Measurements from ENCODE around the gene PER3. TPM values are rescaled to one million over a fixed set of nuclear protein-coding genes. Genes with fewer than 3 reads are reported as not detected.
"Not testable (repeated sequence)": the region's sequence is repeated elsewhere in the genome, so short reads cannot be mapped to it uniquely, and the experiment has no call there.

PER3 gene
- total RNA-seq, 2 experiments from 2014 or later = 1.6 to 2.1 TPM

GRCh38 chr1:7783178-7783711 is 846 bp upstream of the PER3 start:
- POLR2A ChIA-PET = no interaction called here
- CTCF ChIA-PET = no interaction called here
- Mint-ChIP-seq H3K9me3 (no peaks in the 10 kb centered on the region), H3K4me3 (peak overlapping the region; percentile 72), H3K27me3 (peaks cover 3% of the 10 kb centered on the region), H3K27ac (peak overlapping the region; percentile 87), H3K4me1 (peaks cover 29% of the 10 kb centered on the region), H3K36me3 (ENCODE audit: low read depth) (peaks cover 16% of the 10 kb centered on the region)
- DNase-seq = no peak

GRCh38 chr1:7784492-7785071 is 491 bp downstream of the PER3 start:
- ChIA-PET CTCF (no interaction called here), POLR2A (no interaction called here)
- H3K27ac Mint-ChIP-seq = no peak overlapping the region

GRCh38 chr1:7785108-7785507 is 1.0 kb downstream of the PER3 start:
- H3K4me3 Mint-ChIP-seq = peak overlapping the region; percentile 57
- ChIA-PET POLR2A (no interaction called here), CTCF (no interaction called here)
- DNase-seq = no peak
- no peak overlapping the region for H3K27ac Mint-ChIP-seq
- peaks cover 7% of the 10 kb centered on the region for H3K9me3 Mint-ChIP-seq
- peaks cover 3% of the 10 kb centered on the region for H3K27me3 Mint-ChIP-seq
- H3K36me3 Mint-ChIP-seq (ENCODE audit: low read depth) = peaks cover 11% of the 10 kb centered on the region
- peaks cover 29% of the 10 kb centered on the region for H3K4me1 Mint-ChIP-seq

More at GRCh38 chr1:7784492-7785071, 491 bp downstream of the PER3 start:
- Mint-ChIP-seq H3K4me1 (peaks cover 29% of the 10 kb centered on the region), H3K36me3 (ENCODE audit: low read depth) (peaks cover 9% of the 10 kb centered on the region), H3K27me3 (peaks cover 3% of the 10 kb centered on the region), H3K4me3 (peak overlapping the region; percentile 57), H3K9me3 (peaks cover 2% of the 10 kb centered on the region)
- DNase-seq = no peak

- ChIA-PET CTCF (no interaction called here), POLR2A (no interaction called here)
- H3K36me3 Mint-ChIP-seq (ENCODE audit: low read depth) = peaks cover 13% of the 10 kb centered on the region
- H3K27me3 Mint-ChIP-seq = peaks cover 3% of the 10 kb centered on the region
- no peak overlapping the region for H3K27ac Mint-ChIP-seq
- H3K4me3 Mint-ChIP-seq = no peak overlapping the region
- peaks cover 19% of the 10 kb centered on the region for H3K9me3 Mint-ChIP-seq
- DNase-seq = no peak
- peaks cover 17% of the 10 kb centered on the region for H3K4me1 Mint-ChIP-seq
These were observed 2.7 kb downstream of the PER3 start for GRCh38 chr1:7786795-7787194.

GRCh38 chr1:7789828-7790227 is 5.7 kb downstream of the PER3 start:
- Mint-ChIP-seq H3K4me3 (no peak overlapping the region), H3K36me3 (ENCODE audit: low read depth) (peaks cover 13% of the 10 kb centered on the region), H3K27me3 (peaks cover 3% of the 10 kb centered on the region), H3K27ac (no peak overlapping the region), H3K9me3 (peaks cover 24% of the 10 kb centered on the region), H3K4me1 (peaks cover 4% of the 10 kb centered on the region)
- no peak for DNase-seq
- ChIA-PET POLR2A (no interaction called here), CTCF (no interaction called here)

GRCh38 chr1:7791027-7791426 is 6.9 kb downstream of the PER3 start:
- DNase-seq, H3K27ac Mint-ChIP-seq, H3K27me3 Mint-ChIP-seq, CTCF ChIA-PET, POLR2A ChIA-PET, H3K4me3 Mint-ChIP-seq, H3K4me1 Mint-ChIP-seq: not testable (repeated sequence)
- Mint-ChIP-seq H3K9me3 (peaks cover 24% of the 10 kb centered on the region), H3K36me3 (ENCODE audit: low read depth) (peaks cover 13% of the 10 kb centered on the region)

- no peaks in the 10 kb centered on the region for H3K4me1 Mint-ChIP-seq
- CTCF ChIA-PET = no interaction called here
- H3K36me3 Mint-ChIP-seq (ENCODE audit: low read depth) = peaks cover 7% of the 10 kb centered on the region
- H3K27ac Mint-ChIP-seq = no peak overlapping the region
- no peaks in the 10 kb centered on the region for H3K27me3 Mint-ChIP-seq
- H3K9me3 Mint-ChIP-seq = peaks cover 14% of the 10 kb centered on the region
- POLR2A ChIA-PET = no interaction called here
- H3K4me3 Mint-ChIP-seq = no peak overlapping the region
- DNase-seq = no peak
These were observed 11.3 kb downstream of the PER3 start for GRCh38 chr1:7795406-7795805.

GRCh38 chr1:7805460-7805859 is 21.4 kb downstream of the PER3 start:
- ChIA-PET POLR2A (no interaction called here), CTCF (no interaction called here)
- Mint-ChIP-seq H3K36me3 (ENCODE audit: low read depth) (no peaks in the 10 kb centered on the region), H3K27me3 (no peaks in the 10 kb centered on the region), H3K27ac (no peak overlapping the region), H3K4me3 (no peak overlapping the region), H3K9me3 (no peaks in the 10 kb centered on the region), H3K4me1 (no peaks in the 10 kb centered on the region)
- no peak for DNase-seq

GRCh38 chr1:7808253-7808844 is 24.3 kb downstream of the PER3 start:
- Mint-ChIP-seq H3K27me3 (no peaks in the 10 kb centered on the region), H3K9me3 (peaks cover 5% of the 10 kb centered on the region), H3K36me3 (ENCODE audit: low read depth) (peaks cover 6% of the 10 kb centered on the region), H3K27ac (no peak overlapping the region), H3K4me3 (no peak overlapping the region), H3K4me1 (no peaks in the 10 kb centered on the region)
- CTCF ChIA-PET = interaction anchor here (0.6 to 1.3 kb wide), 6 partner anchors 10 to 22 kb away, joined by 3 to 4 read pairs (median 3); no protein-coding TSS in a partner anchor
- POLR2A ChIA-PET = no interaction called here
- DNase-seq = no peak

- Mint-ChIP-seq H3K27me3 (no peaks in the 10 kb centered on the region), H3K4me1 (no peaks in the 10 kb centered on the region), H3K27ac (no peak overlapping the region), H3K36me3 (ENCODE audit: low read depth) (peaks cover 17% of the 10 kb centered on the region), H3K4me3 (no peak overlapping the region), H3K9me3 (peaks cover 12% of the 10 kb centered on the region)
- ChIA-PET POLR2A (no interaction called here), CTCF (interaction anchor here (1.3 kb wide), 1 partner anchor 11 kb away, joined by 4 read pairs; no protein-coding TSS in a partner anchor)
- DNase-seq = no peak
These were observed 25.7 kb downstream of the PER3 start for GRCh38 chr1:7809742-7810141.

GRCh38 chr1:7810395-7810794 is 26.3 kb downstream of the PER3 start:
- Mint-ChIP-seq H3K36me3 (ENCODE audit: low read depth) (peaks cover 17% of the 10 kb centered on the region), H3K27me3 (no peaks in the 10 kb centered on the region), H3K4me3 (no peak overlapping the region), H3K9me3 (peaks cover 13% of the 10 kb centered on the region), H3K27ac (no peak overlapping the region), H3K4me1 (no peaks in the 10 kb centered on the region)
- ChIA-PET CTCF (interaction anchor here (1.3 to 1.4 kb wide), 2 partner anchors 12 to 106 kb away, joined by 3 to 4 read pairs; no protein-coding TSS in a partner anchor), POLR2A (no interaction called here)
- no peak for DNase-seq

- H3K27me3 Mint-ChIP-seq = no peaks in the 10 kb centered on the region
- H3K4me3 Mint-ChIP-seq = no peak overlapping the region
- CTCF ChIA-PET = interaction anchor here (0.6 to 1.4 kb wide), 4 partner anchors 9 to 105 kb away, joined by 3 to 4 read pairs (median 3); no protein-coding TSS in a partner anchor
- H3K36me3 Mint-ChIP-seq (ENCODE audit: low read depth) = peaks cover 17% of the 10 kb centered on the region
- peaks cover 13% of the 10 kb centered on the region for H3K9me3 Mint-ChIP-seq
- POLR2A ChIA-PET = no interaction called here
- no peak overlapping the region for H3K27ac Mint-ChIP-seq
- no peak for DNase-seq
- no peaks in the 10 kb centered on the region for H3K4me1 Mint-ChIP-seq
These were observed 27.4 kb downstream of the PER3 start for GRCh38 chr1:7811476-7811875.

GRCh38 chr1:7813677-7814373 is 29.7 kb downstream of the PER3 start:
- H3K27me3 Mint-ChIP-seq = no peaks in the 10 kb centered on the region
- no peak overlapping the region for H3K27ac Mint-ChIP-seq
- H3K9me3 Mint-ChIP-seq = peaks cover 13% of the 10 kb centered on the region
- H3K4me1 Mint-ChIP-seq = no peaks in the 10 kb centered on the region
- H3K36me3 Mint-ChIP-seq (ENCODE audit: low read depth) = peaks cover 17% of the 10 kb centered on the region
- no peak for DNase-seq
- H3K4me3 Mint-ChIP-seq = no peak overlapping the region
- ChIA-PET CTCF (no interaction called here), POLR2A (no interaction called here)

Data from activated CD4-positive, alpha-beta T cell treated with anti-CD3 and anti-CD28 coated beads, Interleukin-2, amount 10 ng/mL, durations not matched to agents 7 days and 5 days (primary cell).